Astrocyte (in vitro differentiated cells and primary cell): ENCODE results near the gene TOMM7. TPM values are rescaled to one million over a fixed set of nuclear protein-coding genes. Genes with fewer than 3 reads are reported as not detected.
"Not testable (repeated sequence)": the region's sequence is repeated elsewhere in the genome, so short reads cannot be mapped to it uniquely, and the experiment has no call there.

Experiments used
- DNase-seq: peaks from one replicate; pipeline ENCODE4 v3.0.0-alpha.2; 2010; ENCODE audit warnings: low read depth
- FAIRE-seq: peaks from 2 replicates; lab custom pipeline; 2011; peaks lifted over from hg19 to GRCh38; lab: Jason Lieb, UNC
- H2AFZ ChIP-seq: 2 replicates; pipeline ENCODE4 v1.6.0; 2012; ENCODE audit warnings: low read depth, low read length, inconsistent platforms
- H3K27ac ChIP-seq: 2 replicates; pipeline ENCODE4 v1.5.1; 2011; ENCODE audit warnings: low read depth, low read length, inconsistent platforms
- H3K27me3 ChIP-seq: 2 replicates; pipeline ENCODE4 v1.6.0; 2011; ENCODE audit warnings: low read length, inconsistent platforms; ENCODE audit not compliant: insufficient read depth
- H3K36me3 ChIP-seq: 2 replicates; pipeline ENCODE4 v1.5.1; 2011; ENCODE audit warnings: low read length, inconsistent platforms; ENCODE audit not compliant: insufficient read depth
- H3K4me1 ChIP-seq: 2 replicates; pipeline ENCODE4 v1.5.1; 2011; ENCODE audit warnings: low read length, inconsistent platforms; ENCODE audit not compliant: insufficient read depth
- H3K4me2 ChIP-seq: 2 replicates; pipeline ENCODE4 v1.6.0; 2012; ENCODE audit warnings: low read length, inconsistent platforms
- H3K4me3 ChIP-seq: 2 replicates; pipeline ENCODE4 v1.5.1; 2011; ENCODE audit warnings: low read depth, mild to moderate bottlenecking, low read length, inconsistent platforms; ENCODE audit not compliant: insufficient read depth
- H3K79me2 ChIP-seq: 2 replicates; pipeline ENCODE4 v1.6.0; 2012; ENCODE audit warnings: mild to moderate bottlenecking, low read length, inconsistent platforms; ENCODE audit not compliant: insufficient read depth
- H3K9ac ChIP-seq: 2 replicates; pipeline ENCODE4 v1.6.0; 2012; ENCODE audit warnings: mild to moderate bottlenecking, low read length, inconsistent platforms
- H3K9me3 ChIP-seq: 2 replicates; pipeline ENCODE4 v1.5.1; 2012; ENCODE audit warnings: low read depth, mild to moderate bottlenecking, low read length, inconsistent platforms; ENCODE audit not compliant: insufficient read depth
- H4K20me1 ChIP-seq: 2 replicates; pipeline ENCODE4 v1.6.0; 2012; ENCODE audit warnings: low read length, inconsistent platforms; ENCODE audit not compliant: insufficient read depth
- H3K27ac Mint-ChIP-seq: one replicate; pipeline ENCODE4 v1.8.0; 2021; ENCODE audit warnings: mild to moderate bottlenecking, mixed read lengths; ENCODE audit not compliant: unreplicated experiment
- H3K27me3 Mint-ChIP-seq: one replicate; pipeline ENCODE4 v1.8.0; 2021; ENCODE audit warnings: low read depth, mixed read lengths; ENCODE audit not compliant: unreplicated experiment
- H3K36me3 Mint-ChIP-seq: one replicate; pipeline ENCODE4 v1.8.0; 2021; ENCODE audit warnings: low read depth, mixed read lengths; ENCODE audit not compliant: unreplicated experiment
- H3K4me1 Mint-ChIP-seq: one replicate; pipeline ENCODE4 v1.8.0; 2021; ENCODE audit warnings: low read depth, mixed read lengths; ENCODE audit not compliant: unreplicated experiment
- H3K4me3 Mint-ChIP-seq: one replicate; pipeline ENCODE4 v1.8.0; 2021; ENCODE audit warnings: mild to moderate bottlenecking, moderate library complexity, mixed read lengths; ENCODE audit not compliant: unreplicated experiment
- H3K9me3 Mint-ChIP-seq: one replicate; pipeline ENCODE4 v1.8.0; 2021; ENCODE audit warnings: mild to moderate bottlenecking, mixed read lengths; ENCODE audit not compliant: unreplicated experiment
- CTCF ChIP-seq: IDR thresholded peaks from 2 replicates; pipeline ENCODE4 v1.5.1; 2011; ENCODE audit warnings: low read depth, mild to moderate bottlenecking, inconsistent platforms, low read length, moderate library complexity; ENCODE audit not compliant: insufficient read depth
- EZH2 ChIP-seq: IDR thresholded peaks from 2 replicates; pipeline ENCODE4 v1.6.1; 2012; ENCODE audit warnings: mild to moderate bottlenecking, low read length, inconsistent platforms; ENCODE audit not compliant: insufficient read depth
- total RNA-seq: library from RNA; stranded (reverse); gene quantifications from 2 replicates; pipeline ENCODE4 v1.2.1, GENCODE V29; 2021

The TOMM7 gene
- total RNA-seq, 1 donor from 2014 or later: 217 TPM

DNA sequence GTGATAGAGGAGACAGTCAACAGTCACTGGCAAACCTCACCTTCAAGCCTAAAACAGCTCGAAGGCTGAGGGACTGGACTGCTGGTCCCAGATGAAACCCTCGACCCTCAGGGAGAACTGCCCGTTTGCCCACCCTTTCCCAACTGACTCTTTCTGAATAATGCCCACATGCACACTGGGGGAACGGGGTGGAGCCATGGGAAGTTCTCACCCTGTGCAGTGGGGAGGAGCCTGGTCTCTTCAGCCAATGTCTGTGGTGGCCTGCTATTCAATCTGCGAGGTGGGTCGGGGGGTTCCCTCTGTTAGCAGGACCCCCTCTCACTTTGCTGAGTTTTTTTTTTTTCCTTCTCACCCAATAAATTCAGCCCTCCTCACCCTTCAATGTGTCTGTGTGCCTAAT is 14.5 kb downstream of the TOMM7 start:
- peaks cover 3% of the 10 kb centered on the region for H3K27me3 Mint-ChIP-seq
- no peak for FAIRE-seq
- H3K4me1 ChIP-seq: no peaks in the 10 kb centered on the region

DNA sequence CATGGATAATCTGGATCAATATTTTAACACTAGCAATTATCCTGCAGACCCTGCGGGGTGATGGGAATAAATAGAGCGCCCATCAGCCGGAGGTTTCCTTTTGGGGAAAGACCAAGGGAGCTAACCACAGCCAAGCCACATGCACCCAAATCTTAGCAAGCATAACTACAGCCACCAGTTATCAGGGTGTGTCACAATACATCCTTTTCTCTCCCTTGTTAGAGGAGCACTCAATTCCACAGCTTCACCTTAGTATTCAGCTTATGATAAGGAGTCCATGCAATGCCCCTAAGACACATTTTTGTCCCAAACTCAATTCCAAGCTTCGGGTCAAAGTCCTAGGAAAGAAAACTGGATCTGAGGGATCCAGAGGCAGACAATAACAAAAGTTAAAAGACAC is 15.9 kb downstream of the TOMM7 start:
- Mint-ChIP-seq H3K27ac (no peak overlapping the region), H3K4me3 (no peak overlapping the region), H3K36me3 (no peaks in the 10 kb centered on the region), H3K4me1 (peaks cover 5% of the 10 kb centered on the region), H3K27me3 (peaks cover 3% of the 10 kb centered on the region), H3K9me3 (no peaks in the 10 kb centered on the region)
- Histone ChIP-seq H3K9me3 (no peaks in the 10 kb centered on the region), H3K36me3 (peaks cover 2% of the 10 kb centered on the region), H3K4me1 (peaks cover 4% of the 10 kb centered on the region), H4K20me1 (no peaks in the 10 kb centered on the region), H2AFZ (no peak overlapping the region), H3K79me2 (no peaks in the 10 kb centered on the region), H3K27ac (no peak overlapping the region), H3K9ac (no peak overlapping the region), H3K4me3 (no peak overlapping the region), H3K4me2 (no peak overlapping the region), H3K27me3 (no peaks in the 10 kb centered on the region)
- no peak for FAIRE-seq
- DNase-seq: no peak
- TF ChIP-seq EZH2: no peak
- no peak for TF ChIP-seq CTCF

More for the DNA sequence above, 14.5 kb downstream of the TOMM7 start:
- no peak overlapping the region for H3K4me2 ChIP-seq
- no peaks in the 10 kb centered on the region for H3K9me3 ChIP-seq
- no peak overlapping the region for H3K4me3 Mint-ChIP-seq
- peaks cover 4% of the 10 kb centered on the region for H3K36me3 Mint-ChIP-seq
- no peak overlapping the region for H2AFZ ChIP-seq
- H3K4me1 Mint-ChIP-seq: peaks cover 5% of the 10 kb centered on the region
- no peaks in the 10 kb centered on the region for H4K20me1 ChIP-seq
- no peak overlapping the region for H3K4me3 ChIP-seq
- peaks cover under 1% of the 10 kb centered on the region for H3K79me2 ChIP-seq
- H3K27me3 ChIP-seq: no peaks in the 10 kb centered on the region
- TF ChIP-seq EZH2 (no peak), CTCF (no peak)
- no peak overlapping the region for H3K27ac Mint-ChIP-seq
- no peak overlapping the region for H3K9ac ChIP-seq
- DNase-seq: no peak
- no peak overlapping the region for H3K27ac ChIP-seq
- peaks cover 14% of the 10 kb centered on the region for H3K36me3 ChIP-seq
- H3K9me3 Mint-ChIP-seq: no peaks in the 10 kb centered on the region

DNA sequence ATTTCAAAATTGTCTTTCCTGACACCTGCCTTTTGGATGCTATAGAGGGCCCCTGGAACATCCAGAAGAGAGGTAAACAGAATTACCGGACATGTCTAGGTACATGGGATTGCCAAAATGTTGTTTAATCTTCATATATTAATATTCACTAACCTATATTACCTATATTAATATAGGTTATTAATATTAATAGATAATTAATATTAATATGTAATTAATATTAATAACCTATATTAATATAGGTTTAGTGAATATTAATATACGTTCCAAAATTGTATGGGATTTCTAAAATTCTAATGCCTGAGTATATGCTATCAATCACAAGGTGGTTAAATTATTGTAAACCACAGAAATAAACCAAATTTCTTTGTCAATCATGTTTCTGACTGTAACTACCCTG is 17.4 kb downstream of the TOMM7 start:
- Histone ChIP-seq H2AFZ (no peak overlapping the region), H3K9ac (no peak overlapping the region), H3K36me3 (no peaks in the 10 kb centered on the region), H3K4me1 (peaks cover 4% of the 10 kb centered on the region), H3K27me3 (no peaks in the 10 kb centered on the region), H3K9me3 (no peaks in the 10 kb centered on the region), H4K20me1 (no peaks in the 10 kb centered on the region), H3K4me3 (no peak overlapping the region), H3K79me2 (no peaks in the 10 kb centered on the region), H3K4me2 (no peak overlapping the region), H3K27ac (no peak overlapping the region)
- H3K4me1 Mint-ChIP-seq: no peaks in the 10 kb centered on the region
- no peak overlapping the region for H3K4me3 Mint-ChIP-seq
- DNase-seq: no peak
- no peaks in the 10 kb centered on the region for H3K9me3 Mint-ChIP-seq
- no peaks in the 10 kb centered on the region for H3K36me3 Mint-ChIP-seq
- TF ChIP-seq EZH2: no peak
- no peak for TF ChIP-seq CTCF
- no peak for FAIRE-seq
- H3K27ac Mint-ChIP-seq: no peak overlapping the region
- H3K27me3 Mint-ChIP-seq: peaks cover 3% of the 10 kb centered on the region

GRCh38 chr7:22802831-22803230 is 19.8 kb downstream of the TOMM7 start:
- not testable (repeated sequence) for H3K27me3 ChIP-seq, H4K20me1 ChIP-seq, H3K27me3 Mint-ChIP-seq, H3K4me1 Mint-ChIP-seq, H3K79me2 ChIP-seq, H3K4me3 Mint-ChIP-seq, DNase-seq, H3K27ac Mint-ChIP-seq, H3K4me3 ChIP-seq, H3K36me3 ChIP-seq, H3K27ac ChIP-seq, FAIRE-seq, H3K9me3 ChIP-seq, H3K36me3 Mint-ChIP-seq, H3K9ac ChIP-seq, H3K4me2 ChIP-seq, H2AFZ ChIP-seq, H3K9me3 Mint-ChIP-seq, H3K4me1 ChIP-seq
